GM12864 (cell line): ENCODE results near the gene EP400.

Source experiments
- DNase-seq: peaks from one replicate; pipeline ENCODE4 v3.0.0-alpha.2; 2011; ENCODE audit warnings: low read depth
- H3K4me3 ChIP-seq: 2 replicates; pipeline ENCODE4 v1.5.1; 2011; ENCODE audit warnings: mild to moderate bottlenecking, low read depth, low read length, control low read depth
- TF ChIP-seq, protein P1 (sequence below): IDR thresholded peaks from 2 replicates; pipeline ENCODE4 v1.5.1; 2011; ENCODE audit warnings: low read depth, mild to moderate bottlenecking, moderate library complexity, low read length, control low read depth, inconsistent platforms; ENCODE audit errors: missing control alignments

EP400 gene

DNA sequence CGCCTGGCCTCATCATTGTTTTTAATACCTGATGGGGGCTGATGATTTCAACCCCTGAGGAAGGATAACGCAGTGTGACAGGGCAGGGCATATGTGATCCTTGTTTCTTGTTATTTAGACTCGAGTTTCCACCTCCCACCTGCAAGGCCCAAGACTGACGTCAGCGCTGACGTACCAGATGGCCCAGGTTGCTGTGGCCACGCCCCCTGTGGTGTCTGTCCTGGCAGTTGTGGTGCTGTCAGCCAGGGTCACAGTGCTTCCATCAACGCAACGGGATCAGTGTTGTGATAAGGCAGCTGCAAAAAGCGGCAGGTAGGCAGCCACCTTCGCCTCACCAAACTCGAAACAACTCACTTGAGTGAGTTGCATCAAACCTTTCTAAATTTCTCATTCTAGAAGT lies 176.0 kb downstream of the EP400 start:
- DNase-seq: no peak
- no peak overlapping the region for H3K4me3 ChIP-seq
- TF ChIP-seq, protein P1, sequence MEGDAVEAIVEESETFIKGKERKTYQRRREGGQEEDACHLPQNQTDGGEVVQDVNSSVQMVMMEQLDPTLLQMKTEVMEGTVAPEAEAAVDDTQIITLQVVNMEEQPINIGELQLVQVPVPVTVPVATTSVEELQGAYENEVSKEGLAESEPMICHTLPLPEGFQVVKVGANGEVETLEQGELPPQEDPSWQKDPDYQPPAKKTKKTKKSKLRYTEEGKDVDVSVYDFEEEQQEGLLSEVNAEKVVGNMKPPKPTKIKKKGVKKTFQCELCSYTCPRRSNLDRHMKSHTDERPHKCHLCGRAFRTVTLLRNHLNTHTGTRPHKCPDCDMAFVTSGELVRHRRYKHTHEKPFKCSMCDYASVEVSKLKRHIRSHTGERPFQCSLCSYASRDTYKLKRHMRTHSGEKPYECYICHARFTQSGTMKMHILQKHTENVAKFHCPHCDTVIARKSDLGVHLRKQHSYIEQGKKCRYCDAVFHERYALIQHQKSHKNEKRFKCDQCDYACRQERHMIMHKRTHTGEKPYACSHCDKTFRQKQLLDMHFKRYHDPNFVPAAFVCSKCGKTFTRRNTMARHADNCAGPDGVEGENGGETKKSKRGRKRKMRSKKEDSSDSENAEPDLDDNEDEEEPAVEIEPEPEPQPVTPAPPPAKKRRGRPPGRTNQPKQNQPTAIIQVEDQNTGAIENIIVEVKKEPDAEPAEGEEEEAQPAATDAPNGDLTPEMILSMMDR: no peak

DNA sequence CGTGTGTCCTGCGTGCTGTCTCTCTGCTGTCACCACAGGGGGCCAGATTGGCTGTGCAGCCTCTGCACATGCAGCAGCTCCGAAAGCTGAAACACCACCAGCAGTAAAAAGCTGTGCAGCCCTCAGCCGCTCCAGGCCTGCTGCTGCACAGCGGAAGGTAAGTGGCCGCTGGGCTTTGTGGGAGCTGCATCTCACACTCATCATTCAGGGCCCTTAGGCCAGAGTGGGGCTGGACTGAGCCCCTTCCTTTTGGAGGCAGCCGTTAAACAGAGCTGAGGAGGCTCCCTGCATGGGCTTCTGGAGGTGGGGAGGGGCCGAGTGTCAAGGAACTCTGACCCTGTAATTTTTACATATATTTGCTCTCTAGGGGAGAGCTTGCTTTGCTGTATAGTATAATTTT lies 177.3 kb downstream of the EP400 start:
- no peak overlapping the region for H3K4me3 ChIP-seq
- DNase-seq: no peak
- TF ChIP-seq, protein P1: no peak

DNA sequence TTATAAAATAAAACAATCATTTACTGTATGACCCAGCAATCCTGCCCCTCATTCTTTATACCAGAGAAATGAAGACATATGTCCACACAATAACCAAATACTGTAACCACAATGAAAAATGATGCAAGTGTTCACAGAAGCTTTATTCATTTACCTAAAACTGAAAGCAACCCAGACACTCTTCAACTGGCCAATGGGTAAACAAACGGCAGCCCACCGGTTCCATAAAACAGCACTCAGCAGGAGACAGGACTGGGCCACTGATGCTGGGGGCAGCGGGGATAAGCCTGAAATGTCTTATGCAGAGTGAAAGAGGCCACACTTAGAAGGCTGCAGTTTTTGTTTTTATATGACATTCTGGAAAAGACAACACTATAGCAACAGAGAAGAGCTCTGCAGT lies 179.3 kb downstream of the EP400 start:
- no peak for DNase-seq
- TF ChIP-seq, protein P1: no peak
- no peak overlapping the region for H3K4me3 ChIP-seq

DNA sequence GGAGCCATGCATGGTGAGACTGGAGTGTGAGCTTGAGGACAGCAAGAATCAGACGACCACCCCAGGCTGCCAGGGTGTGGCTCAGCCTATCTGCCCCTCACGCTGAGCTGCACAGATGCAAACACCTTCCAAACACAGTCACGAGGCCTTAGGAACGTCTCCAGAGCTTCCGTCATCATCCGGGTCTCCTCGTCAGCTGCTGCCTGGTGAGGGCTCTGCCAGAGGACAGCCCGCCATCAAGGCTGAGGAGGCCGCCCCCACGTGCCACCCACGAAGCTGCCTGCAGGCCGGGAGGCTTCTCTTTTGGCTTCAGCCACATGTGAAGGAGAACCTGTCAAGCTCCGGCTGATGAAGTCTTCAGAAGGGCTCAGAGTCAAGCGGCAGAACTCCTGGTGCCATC lies 180.9 kb downstream of the EP400 start:
- no peak for DNase-seq
- no peak overlapping the region for H3K4me3 ChIP-seq
- TF ChIP-seq, protein P1: no peak
